MM.1S (cell line): ENCODE measurements around the gene PIK3CD.

ENCODE experiments used
- DNase-seq: peaks from one replicate; pipeline ENCODE4 v3.0.0-alpha.2; 2015
- H2AFZ ChIP-seq: fragments of 300-600 bp; sonication (generic); 2 replicates; pipeline ENCODE4 v1.6.0; 2016; ENCODE audit warnings: antibody characterized with exemption, low read length
- H3F3A ChIP-seq: fragments of 300-600 bp; sonication (generic); 2 replicates; pipeline ENCODE4 v1.6.1; 2016; ENCODE audit warnings: mild to moderate bottlenecking, antibody characterized with exemption, low read length, moderate library complexity, mixed read lengths; ENCODE audit not compliant: insufficient read depth
- H3K27ac ChIP-seq: fragments of 300-600 bp; sonication (generic); 2 replicates; pipeline ENCODE4 v1.5.1; 2016; ENCODE audit warnings: mild to moderate bottlenecking, low read length
- H3K27me3 ChIP-seq: fragments of 300-600 bp; sonication (generic); replicated peaks from 2 replicates; pipeline ENCODE4 v1.6.0; 2016; ENCODE audit warnings: low read length; ENCODE audit not compliant: insufficient read depth
- H3K36me3 ChIP-seq: fragments of 300-600 bp; sonication (generic); replicated peaks from 2 replicates; pipeline ENCODE4 v1.6.1; 2016; ENCODE audit warnings: mild to moderate bottlenecking, low read length, mixed read lengths; ENCODE audit not compliant: insufficient read depth
- H3K4me1 ChIP-seq: fragments of 300-600 bp; sonication (generic); 2 replicates; pipeline ENCODE4 v1.6.1; 2016; ENCODE audit warnings: low read length, mixed read lengths
- H3K4me2 ChIP-seq: fragments of 300-600 bp; sonication (generic); 2 replicates; pipeline ENCODE4 v1.6.0; 2016; ENCODE audit warnings: low read depth, low read length
- H3K4me3 ChIP-seq: fragments of 300-600 bp; sonication (generic); 2 replicates; pipeline ENCODE4 v1.5.1; 2016; ENCODE audit warnings: low read length, mixed read lengths
- H3K79me2 ChIP-seq: fragments of 300-600 bp; sonication (generic); 2 replicates; pipeline ENCODE4 v1.6.1; 2016; ENCODE audit warnings: mixed run types, low read length, mixed read lengths
- H3K9ac ChIP-seq: fragments of 300-600 bp; sonication (generic); 2 replicates; pipeline ENCODE4 v1.6.1; 2016; ENCODE audit warnings: low read length, mixed read lengths
- H3K9me2 ChIP-seq: fragments of 300-600 bp; sonication (generic); replicated peaks from 2 replicates; pipeline ENCODE4 v1.6.1; 2016; ENCODE audit warnings: mild to moderate bottlenecking, low read length, mixed read lengths; ENCODE audit not compliant: insufficient read depth
- H3K9me3 ChIP-seq: fragments of 300-600 bp; sonication (generic); replicated peaks from 2 replicates; pipeline ENCODE4 v1.6.1; 2016; ENCODE audit warnings: mild to moderate bottlenecking, low read length, mixed read lengths; ENCODE audit not compliant: insufficient read depth
- H4K20me1 ChIP-seq: fragments of 300-600 bp; sonication (generic); 2 replicates; pipeline ENCODE4 v1.6.1; 2016; ENCODE audit warnings: mild to moderate bottlenecking, low read length, moderate library complexity, mixed read lengths; ENCODE audit not compliant: insufficient read depth
- EZH2 ChIP-seq: fragments of 300-600 bp; sonication (generic); optimal IDR thresholded peaks from 2 replicates; pipeline ENCODE3; 2017; ENCODE audit warnings: low read depth, mild to moderate bottlenecking, antibody characterized with exemption, low read length, mixed read lengths
- EZH2phosphoT487 ChIP-seq: fragments of 300-600 bp; sonication (generic); IDR thresholded peaks from 2 replicates; pipeline ENCODE4 v1.6.1; 2018; ENCODE audit warnings: antibody characterized with exemption, low read length
- TF ChIP-seq, protein P1 (sequence below): fragments of 300-600 bp; sonication (generic); IDR thresholded peaks from 2 replicates; pipeline ENCODE4 v1.5.1; 2016; ENCODE audit warnings: antibody characterized with exemption, low read length, mixed read lengths

The PIK3CD gene

DNA sequence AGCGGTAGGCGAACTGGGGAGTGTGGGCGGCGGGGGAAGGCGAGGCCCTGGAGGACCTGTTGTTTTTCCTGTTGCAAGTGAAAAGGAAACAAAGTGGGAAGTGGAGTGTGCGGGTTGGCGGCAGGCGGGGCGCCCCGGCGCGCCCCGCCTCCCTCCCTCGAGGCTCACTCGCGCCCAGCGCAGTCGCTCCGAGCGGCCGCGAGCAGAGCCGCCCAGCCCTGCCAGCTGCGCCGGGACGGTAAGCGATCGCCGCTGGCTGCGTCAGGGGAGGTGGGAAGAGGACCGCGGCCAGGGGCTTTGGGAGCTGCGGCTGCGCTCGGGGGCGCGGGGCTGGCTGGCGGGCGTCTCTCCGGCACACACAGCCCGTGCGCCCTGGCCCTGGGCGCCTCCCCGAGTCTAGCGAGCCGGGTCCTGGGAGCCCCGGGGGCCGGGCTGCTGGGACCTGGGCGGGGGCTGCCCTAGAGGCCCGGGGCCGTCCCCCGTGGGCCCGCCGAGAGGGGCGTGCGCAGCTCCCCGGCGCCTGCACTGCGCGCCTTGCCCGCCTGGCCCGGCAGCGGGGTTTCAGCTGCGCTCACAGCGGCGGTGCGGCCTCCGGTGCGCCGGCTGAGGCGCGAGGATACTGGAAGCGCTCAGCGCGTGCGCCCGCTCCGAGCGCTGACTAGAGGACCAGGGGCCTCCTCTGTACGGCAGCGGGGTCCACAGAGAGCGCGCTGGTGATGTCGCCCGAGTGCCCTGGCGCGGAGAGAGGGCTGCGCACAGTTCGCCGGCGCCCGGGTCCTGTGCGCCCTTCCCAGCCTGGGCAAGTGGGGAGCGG, at the start of gene PIK3CD:
PIK3CD (plus strand) TSS at position 167 of the 814 bp plus-strand sequence. CDS start 58,725 bp downstream, outside the sequence.
- H3F3A ChIP-seq: no peaks in the 10 kb centered on the region
- no peak within 1 kb of the TSS for H3K4me3 ChIP-seq
- no peaks in the 10 kb centered on the region for H4K20me1 ChIP-seq
- H3K9ac ChIP-seq: no peak within 1 kb of the TSS
- H3K27me3 ChIP-seq: peaks cover 84% of the 10 kb centered on the region
- no peaks in the 10 kb centered on the region for H3K9me2 ChIP-seq
- no peaks in the 10 kb centered on the region for H3K4me1 ChIP-seq
- H3K27ac ChIP-seq: no peak within 1 kb of the TSS
- DNase-seq: no peak
- H3K79me2 ChIP-seq: no peaks in the 10 kb centered on the region
- no peak within 1 kb of the TSS for H3K4me2 ChIP-seq
- H3K36me3 ChIP-seq: no peaks in the 10 kb centered on the region
- no peak within 1 kb of the TSS for H2AFZ ChIP-seq
- TF ChIP-seq EZH2: peak; percentile 67
- TF ChIP-seq, protein P1, sequence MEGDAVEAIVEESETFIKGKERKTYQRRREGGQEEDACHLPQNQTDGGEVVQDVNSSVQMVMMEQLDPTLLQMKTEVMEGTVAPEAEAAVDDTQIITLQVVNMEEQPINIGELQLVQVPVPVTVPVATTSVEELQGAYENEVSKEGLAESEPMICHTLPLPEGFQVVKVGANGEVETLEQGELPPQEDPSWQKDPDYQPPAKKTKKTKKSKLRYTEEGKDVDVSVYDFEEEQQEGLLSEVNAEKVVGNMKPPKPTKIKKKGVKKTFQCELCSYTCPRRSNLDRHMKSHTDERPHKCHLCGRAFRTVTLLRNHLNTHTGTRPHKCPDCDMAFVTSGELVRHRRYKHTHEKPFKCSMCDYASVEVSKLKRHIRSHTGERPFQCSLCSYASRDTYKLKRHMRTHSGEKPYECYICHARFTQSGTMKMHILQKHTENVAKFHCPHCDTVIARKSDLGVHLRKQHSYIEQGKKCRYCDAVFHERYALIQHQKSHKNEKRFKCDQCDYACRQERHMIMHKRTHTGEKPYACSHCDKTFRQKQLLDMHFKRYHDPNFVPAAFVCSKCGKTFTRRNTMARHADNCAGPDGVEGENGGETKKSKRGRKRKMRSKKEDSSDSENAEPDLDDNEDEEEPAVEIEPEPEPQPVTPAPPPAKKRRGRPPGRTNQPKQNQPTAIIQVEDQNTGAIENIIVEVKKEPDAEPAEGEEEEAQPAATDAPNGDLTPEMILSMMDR: no peak
- H3K9me3 ChIP-seq: no peaks in the 10 kb centered on the region

DNA sequence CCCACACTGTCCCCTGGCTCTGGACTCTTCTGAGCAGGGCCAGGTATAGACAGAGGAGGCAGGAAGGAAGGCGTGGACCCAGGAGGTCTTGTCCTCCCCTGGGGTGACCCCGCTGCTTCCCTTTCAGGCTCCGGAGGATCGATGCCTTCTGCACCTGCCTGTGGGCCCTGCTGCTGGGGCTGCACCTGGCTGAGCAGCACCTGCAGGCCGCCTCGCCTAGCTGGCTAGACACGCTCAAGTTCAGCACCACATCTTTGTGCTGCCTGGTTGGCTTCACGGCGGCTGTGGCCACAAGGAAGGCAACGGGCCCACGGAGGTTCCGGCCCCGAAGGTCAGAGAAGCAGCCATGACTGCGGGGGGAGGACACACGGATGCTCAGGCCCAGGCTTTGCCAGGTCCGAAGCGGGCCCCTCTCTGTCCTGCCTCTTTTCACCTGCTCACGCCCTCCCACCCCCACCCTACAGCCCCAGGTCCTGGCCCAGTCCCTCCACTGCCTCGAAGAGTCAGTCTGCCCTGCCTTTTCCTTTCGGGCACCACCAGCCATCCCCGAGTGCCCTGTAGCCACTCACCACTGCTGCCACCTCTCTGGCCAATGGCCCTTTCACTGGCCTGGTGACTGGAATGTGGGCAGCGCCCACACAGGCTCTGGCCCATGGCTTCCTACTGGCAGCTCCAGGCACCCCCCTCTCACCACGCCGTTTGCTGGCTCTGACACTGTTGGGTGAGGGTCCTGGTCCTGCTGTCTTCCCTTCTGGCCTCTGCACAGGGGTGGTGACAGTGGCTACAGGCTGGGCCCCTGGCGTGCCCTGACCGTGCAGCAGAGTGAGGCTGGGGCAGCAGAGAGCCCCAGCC, 49.4 kb upstream of the PIK3CD start:
- Histone ChIP-seq H3K9ac (no peak overlapping the region), H4K20me1 (no peaks in the 10 kb centered on the region), H3K27me3 (no peaks in the 10 kb centered on the region), H3K9me3 (no peaks in the 10 kb centered on the region), H3K4me2 (no peak overlapping the region), H2AFZ (no peak overlapping the region), H3K9me2 (no peaks in the 10 kb centered on the region), H3K36me3 (no peaks in the 10 kb centered on the region), H3K4me3 (no peak overlapping the region), H3K27ac (no peak overlapping the region), H3K79me2 (0 out of 2 replicates have a peak, but pooled peaks cover 4% of the 10 kb centered on the region), H3F3A (no peaks in the 10 kb centered on the region), H3K4me1 (no peaks in the 10 kb centered on the region)
- no peak for DNase-seq
- TF ChIP-seq EZH2: no peak
- TF ChIP-seq EZH2phosphoT487: no peak
- TF ChIP-seq, protein P1: no peak

DNA sequence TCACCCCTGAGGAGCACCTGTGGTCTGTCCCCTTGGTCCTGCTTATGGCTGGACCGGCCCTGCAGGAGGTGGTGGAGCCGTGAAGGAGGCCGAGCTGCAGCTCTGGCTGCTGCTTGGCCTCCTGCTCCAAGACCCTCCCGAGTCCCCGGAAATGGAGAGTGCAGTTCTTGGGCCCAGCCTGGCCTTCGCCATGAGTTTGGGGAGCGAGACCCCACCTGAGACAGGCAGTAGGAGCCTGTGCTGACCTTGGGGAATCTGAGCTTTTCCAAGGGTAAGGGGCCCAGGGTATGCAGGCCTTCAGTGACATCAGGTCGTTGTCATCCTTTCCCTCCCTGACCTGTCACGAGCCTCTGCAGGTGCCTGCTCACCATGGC, 48.8 kb upstream of the PIK3CD start:
- no peaks in the 10 kb centered on the region for H3K36me3 ChIP-seq

More for the DNA sequence above, 48.8 kb upstream of the PIK3CD start:
- Histone ChIP-seq H3K4me2 (no peak overlapping the region), H2AFZ (no peak overlapping the region), H3K9ac (no peak overlapping the region), H3K9me3 (no peaks in the 10 kb centered on the region), H3K9me2 (no peaks in the 10 kb centered on the region), H3K4me1 (no peaks in the 10 kb centered on the region), H4K20me1 (no peaks in the 10 kb centered on the region), H3F3A (no peaks in the 10 kb centered on the region), H3K4me3 (no peak overlapping the region), H3K79me2 (0 out of 2 replicates have a peak, but pooled peaks cover 3% of the 10 kb centered on the region), H3K27me3 (no peaks in the 10 kb centered on the region), H3K27ac (no peak overlapping the region)
- no peak for DNase-seq
- TF ChIP-seq EZH2 (no peak), EZH2phosphoT487 (no peak)
- TF ChIP-seq, protein P1: no peak
